ENCODE measurements around the gene SDK2. TPM values are rescaled to one million over a fixed set of nuclear protein-coding genes. Genes with fewer than 3 reads are reported as not detected.
A peak's percentile ranks its signal among the peaks of the same experiment; 100 is the strongest.
"Not testable (repeated sequence)": the region's sequence is repeated elsewhere in the genome, so short reads cannot be mapped to it uniquely, and the experiment has no call there.

Gene SDK2
- polyA plus RNA-seq, 1 experiment, result 0.01 TPM

GRCh38 chr17:73316919-73317505 lies 327.2 kb downstream of the SDK2 start:
- H3K27ac ChIP-seq (ENCODE audit: low read depth, low read length), result no peak overlapping the region
- TF ChIP-seq CTCF (IDR thresholded peaks at IDR 0.05; ENCODE audit: low read depth, low read length), result no peak
- POLR2A ChIA-PET, result no interaction called here
- H3K27me3 ChIP-seq (ENCODE audit: control insufficient read depth, insufficient read depth, low read length), result no peaks in the 10 kb centered on the region
- no peaks in the 10 kb centered on the region; the same call in 1 of the 2 replicates for H3K9me3 ChIP-seq (ENCODE audit: control insufficient read depth, insufficient read depth, low read length)
- no peak for DNase-seq (ENCODE audit: low read depth, low spot score)
- H3K4me3 ChIP-seq (ENCODE audit: low read depth, low read length), result no peak overlapping the region
- CTCF ChIA-PET, result interaction anchor here (2.0 kb wide), 1 partner anchor 61 kb away, joined by 6 read pairs; no protein-coding TSS in a partner anchor

- TF ChIP-seq CTCF (IDR thresholded peaks at IDR 0.05; ENCODE audit: low read depth, low read length), result no peak
- Histone ChIP-seq H3K27ac (ENCODE audit: low read depth, low read length) (no peak overlapping the region), H3K9me3 (ENCODE audit: control insufficient read depth, insufficient read depth, low read length) (no peaks in the 10 kb centered on the region; the same call in 1 of the 2 replicates), H3K4me3 (ENCODE audit: low read depth, low read length) (no peak overlapping the region), H3K27me3 (ENCODE audit: control insufficient read depth, insufficient read depth, low read length) (no peaks in the 10 kb centered on the region)
- ChIA-PET CTCF (interaction anchor here (1.5 kb wide), 1 partner anchor 756 kb away, joined by 9 read pairs; no protein-coding TSS in a partner anchor), POLR2A (no interaction called here)
- no peak for DNase-seq (ENCODE audit: low read depth, low spot score)
Measured at GRCh38 chr17:73315471-73315870, 328.8 kb downstream of the SDK2 start.

GRCh38 chr17:73313526-73314127 lies 330.6 kb downstream of the SDK2 start:
- no peak for DNase-seq (ENCODE audit: low read depth, low spot score)
- no peaks in the 10 kb centered on the region; the same call in 1 of the 2 replicates for H3K9me3 ChIP-seq (ENCODE audit: control insufficient read depth, insufficient read depth, low read length)
- H3K4me3 ChIP-seq (ENCODE audit: low read depth, low read length), result no peak overlapping the region
- TF ChIP-seq CTCF (IDR thresholded peaks at IDR 0.05; ENCODE audit: low read depth, low read length), result no peak
- CTCF ChIA-PET, result interaction anchor here (1.2 kb wide), 1 partner anchor 117 kb away, joined by 4 read pairs; no protein-coding TSS in a partner anchor
- POLR2A ChIA-PET, result interaction anchor here (0.7 to 1.7 kb wide), 2 partner anchors 31 to 82 kb away, joined by 3 to 9 read pairs; no protein-coding TSS in a partner anchor
- H3K27ac ChIP-seq (ENCODE audit: low read depth, low read length), result no peak overlapping the region
- H3K27me3 ChIP-seq (ENCODE audit: control insufficient read depth, insufficient read depth, low read length), result no peaks in the 10 kb centered on the region

- not testable (repeated sequence) for H3K27ac ChIP-seq (ENCODE audit: low read depth, low read length); H3K27me3 ChIP-seq (ENCODE audit: control insufficient read depth, insufficient read depth, low read length); DNase-seq (ENCODE audit: low read depth, low spot score); H3K9me3 ChIP-seq (ENCODE audit: control insufficient read depth, insufficient read depth, low read length); H3K4me3 ChIP-seq (ENCODE audit: low read depth, low read length)
- ChIA-PET CTCF (interaction anchor here (0.6 to 4.1 kb wide), 2 partner anchors 57 to 176 kb away, joined by 6 to 29 read pairs; no protein-coding TSS in a partner anchor), POLR2A (interaction anchor here (0.5 to 1.7 kb wide), 2 partner anchors 16 to 82 kb away, joined by 6 to 9 read pairs; no protein-coding TSS in a partner anchor)
Measured at GRCh38 chr17:73312887-73313286, 331.4 kb downstream of the SDK2 start.

- H3K27ac ChIP-seq (ENCODE audit: low read depth, low read length), result peak within 1 kb of the TSS; percentile 90
- H3K9me3 ChIP-seq (ENCODE audit: control insufficient read depth, insufficient read depth, low read length), result no peaks in the 10 kb centered on the region; the same call in 1 of the 2 replicates
- ChIA-PET CTCF (interaction anchor here (0.6 to 4.1 kb wide), 11 partner anchors 8 to 755 kb away, joined by 3 to 29 read pairs (median 6); no protein-coding TSS in a partner anchor), POLR2A (interaction anchor here (0.5 to 1.8 kb wide), 5 partner anchors 15 to 81 kb away, joined by 4 to 13 read pairs (median 8); a partner anchor contains a TSS)
- H3K4me3 ChIP-seq (ENCODE audit: low read depth, low read length), result peak within 1 kb of the TSS; percentile 93
- no peak for DNase-seq (ENCODE audit: low read depth, low spot score)
- H3K27me3 ChIP-seq (ENCODE audit: control insufficient read depth, insufficient read depth, low read length), result no peaks in the 10 kb centered on the region
- TF ChIP-seq CTCF (IDR thresholded peaks at IDR 0.05; ENCODE audit: low read depth, low read length), result no peak
Measured at GRCh38 chr17:73311781-73312641, 332.2 kb downstream of the SDK2 start, which contains the start of gene CDC42EP4. Gene CDC42EP4, minus strand, starts transcription at chr17:73312001. Its CDS starts 25,501 bp downstream, at chr17:73286500.

All from AG04450 (cell line).